ENCODE results near the gene VGLL1. TPM values are rescaled to one million over a fixed set of nuclear protein-coding genes. Genes with fewer than 3 reads are reported as not detected.

VGLL1 gene
- polyA plus RNA-seq, 1 of the 3 experiments (the other 2 are of a cell fraction) = not detected

DNA sequence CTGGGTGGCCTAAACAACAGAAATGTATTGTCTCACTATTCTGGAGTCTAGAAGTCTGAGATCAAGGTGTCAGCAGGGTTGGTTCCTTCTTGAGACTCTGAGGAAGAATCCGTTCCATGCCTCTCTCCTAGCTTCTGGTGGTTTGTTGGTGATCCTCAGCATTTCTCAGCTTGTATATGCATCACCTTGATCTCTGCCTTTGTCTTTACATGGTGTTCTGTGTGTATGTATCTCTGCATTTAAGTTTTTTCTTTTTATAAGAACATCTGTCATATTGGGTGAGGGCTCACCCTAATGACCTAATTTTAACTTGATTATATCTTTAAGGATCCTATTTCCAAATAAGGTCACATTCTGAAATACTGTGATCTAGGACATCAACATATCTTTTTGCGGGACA is 65.3 kb downstream of the VGLL1 start:
- H3K79me2 ChIP-seq (ENCODE audit: insufficient read depth) = no peaks in the 10 kb centered on the region
- WGBS (ENCODE audit: low lambda C conversion rate) = 22% methylated on average over 2 of the region's 2 CpGs
- no peaks in the 10 kb centered on the region for H4K20me1 ChIP-seq (ENCODE audit: insufficient read depth)
- H3K27ac ChIP-seq (ENCODE audit: low read depth in 2 of 2, low read length in 1 of 2) = no peak overlapping the region
- no peak overlapping the region for H3K4me3 ChIP-seq (ENCODE audit: low read depth in 2 of 2, low read length in 1 of 2)
- no peaks in the 10 kb centered on the region for H3K4me1 ChIP-seq (ENCODE audit: control insufficient read depth in 1 of 2, insufficient read depth in 2 of 2, low read depth in 1 of 2, low read length in 1 of 2)
- ChIA-PET POLR2A (no interaction called here), CTCF (interaction anchor here (1.0 kb wide), 1 partner anchor 19 kb away, joined by 3 read pairs; no protein-coding TSS in a partner anchor)
- H3K36me3 ChIP-seq (replicated peaks in 1 of 2; ENCODE audit: control insufficient read depth in 1 of 2, insufficient read depth in 2 of 2, low read length in 1 of 2) = no peaks in the 10 kb centered on the region
- no peak overlapping the region for H2AFZ ChIP-seq (ENCODE audit: low read depth)
- no peaks in the 10 kb centered on the region for H3F3A ChIP-seq (replicated peaks; ENCODE audit: insufficient read depth)
- TF ChIP-seq NFIC (IDR thresholded peaks at IDR 0.05; ENCODE audit: borderline replicate concordance) (no peak), RCOR1 (IDR thresholded peaks at IDR 0.05; ENCODE audit: low read length) (no peak), RAD21 (IDR thresholded peaks at IDR 0.05; ENCODE audit: low read length) (no peak), SMC3 (IDR thresholded peaks at IDR 0.05; ENCODE audit: low read depth, low read length) (no peak), MEF2A (IDR thresholded peaks at IDR 0.05; ENCODE audit: borderline replicate concordance, low read depth) (no peak), JUND (IDR thresholded peaks at IDR 0.05) (no peak), RFX5 (IDR thresholded peaks at IDR 0.05; ENCODE audit: low read length) (no peak), GABPA (IDR thresholded peaks at IDR 0.05; ENCODE audit: low read depth) (no peak), YY1 (IDR thresholded peaks at IDR 0.05; ENCODE audit: low read depth) (no peak), TAF1 (IDR thresholded peaks at IDR 0.05; ENCODE audit: borderline replicate concordance, low read depth, low read length) (no peak), FOSL2 (IDR thresholded peaks at IDR 0.05; ENCODE audit: borderline replicate concordance, low read depth) (no peak)
- TF ChIP-seq, protein P1, sequence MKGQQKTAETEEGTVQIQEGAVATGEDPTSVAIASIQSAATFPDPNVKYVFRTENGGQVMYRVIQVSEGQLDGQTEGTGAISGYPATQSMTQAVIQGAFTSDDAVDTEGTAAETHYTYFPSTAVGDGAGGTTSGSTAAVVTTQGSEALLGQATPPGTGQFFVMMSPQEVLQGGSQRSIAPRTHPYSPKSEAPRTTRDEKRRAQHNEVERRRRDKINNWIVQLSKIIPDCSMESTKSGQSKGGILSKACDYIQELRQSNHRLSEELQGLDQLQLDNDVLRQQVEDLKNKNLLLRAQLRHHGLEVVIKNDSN (IDR thresholded peaks at IDR 0.05; ENCODE audit: borderline replicate concordance, low read depth) = no peak
- TF ChIP-seq, protein P2, sequence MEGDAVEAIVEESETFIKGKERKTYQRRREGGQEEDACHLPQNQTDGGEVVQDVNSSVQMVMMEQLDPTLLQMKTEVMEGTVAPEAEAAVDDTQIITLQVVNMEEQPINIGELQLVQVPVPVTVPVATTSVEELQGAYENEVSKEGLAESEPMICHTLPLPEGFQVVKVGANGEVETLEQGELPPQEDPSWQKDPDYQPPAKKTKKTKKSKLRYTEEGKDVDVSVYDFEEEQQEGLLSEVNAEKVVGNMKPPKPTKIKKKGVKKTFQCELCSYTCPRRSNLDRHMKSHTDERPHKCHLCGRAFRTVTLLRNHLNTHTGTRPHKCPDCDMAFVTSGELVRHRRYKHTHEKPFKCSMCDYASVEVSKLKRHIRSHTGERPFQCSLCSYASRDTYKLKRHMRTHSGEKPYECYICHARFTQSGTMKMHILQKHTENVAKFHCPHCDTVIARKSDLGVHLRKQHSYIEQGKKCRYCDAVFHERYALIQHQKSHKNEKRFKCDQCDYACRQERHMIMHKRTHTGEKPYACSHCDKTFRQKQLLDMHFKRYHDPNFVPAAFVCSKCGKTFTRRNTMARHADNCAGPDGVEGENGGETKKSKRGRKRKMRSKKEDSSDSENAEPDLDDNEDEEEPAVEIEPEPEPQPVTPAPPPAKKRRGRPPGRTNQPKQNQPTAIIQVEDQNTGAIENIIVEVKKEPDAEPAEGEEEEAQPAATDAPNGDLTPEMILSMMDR (IDR thresholded peaks at IDR 0.05) = no peak
- no peak overlapping the region for H3K9ac ChIP-seq
- DNase-seq = no peak
- H3K9me2 ChIP-seq = no peaks in the 10 kb centered on the region
- no peaks in the 10 kb centered on the region; the same call in 1 of the 2 replicates for H3K27me3 ChIP-seq (ENCODE audit: insufficient read depth)
- no peaks in the 10 kb centered on the region for H3K9me3 ChIP-seq
- H3K4me2 ChIP-seq = no peak overlapping the region

DNA sequence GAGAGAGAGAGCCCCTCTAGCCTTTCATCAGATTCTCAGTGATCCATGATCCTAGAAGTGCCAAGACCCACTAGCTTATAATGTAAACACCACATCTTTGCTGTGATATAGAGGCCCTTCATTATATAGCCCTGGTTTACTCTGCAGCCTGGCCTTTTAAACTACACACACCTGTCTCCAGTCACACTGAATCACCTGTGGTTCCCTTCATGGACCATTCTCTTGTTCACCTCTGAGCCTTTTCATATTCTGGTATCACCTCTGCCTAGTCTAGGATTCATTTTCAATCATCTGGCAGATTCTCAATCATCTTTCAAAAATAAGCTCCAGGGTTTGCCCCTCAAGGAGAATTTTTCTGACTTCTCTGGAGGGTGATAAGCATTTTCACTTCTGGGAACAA is 65.9 kb downstream of the VGLL1 start:
- DNase-seq = no peak
- Histone ChIP-seq H3K4me1 (ENCODE audit: control insufficient read depth in 1 of 2, insufficient read depth in 2 of 2, low read depth in 1 of 2, low read length in 1 of 2) (no peaks in the 10 kb centered on the region), H3K36me3 (replicated peaks in 1 of 2; ENCODE audit: control insufficient read depth in 1 of 2, insufficient read depth in 2 of 2, low read length in 1 of 2) (no peaks in the 10 kb centered on the region), H3K9me3 (no peaks in the 10 kb centered on the region), H3K4me3 (ENCODE audit: low read depth in 2 of 2, low read length in 1 of 2) (no peak overlapping the region), H2AFZ (ENCODE audit: low read depth) (no peak overlapping the region), H3K4me2 (no peak overlapping the region), H3K27ac (ENCODE audit: low read depth in 2 of 2, low read length in 1 of 2) (no peak overlapping the region), H3K79me2 (ENCODE audit: insufficient read depth) (no peaks in the 10 kb centered on the region), H3K9me2 (no peaks in the 10 kb centered on the region), H4K20me1 (ENCODE audit: insufficient read depth) (no peaks in the 10 kb centered on the region), H3K9ac (no peak overlapping the region), H3K27me3 (ENCODE audit: insufficient read depth) (no peaks in the 10 kb centered on the region; the same call in 1 of the 2 replicates), H3F3A (replicated peaks; ENCODE audit: insufficient read depth) (no peaks in the 10 kb centered on the region)
- ChIA-PET POLR2A (no interaction called here), CTCF (interaction anchor here (0.5 to 1.0 kb wide), 2 partner anchors 20 to 98 kb away, joined by 3 read pairs; no protein-coding TSS in a partner anchor)
- TF ChIP-seq TAF1 (IDR thresholded peaks at IDR 0.05; ENCODE audit: borderline replicate concordance, low read depth, low read length) (no peak), YY1 (IDR thresholded peaks at IDR 0.05; ENCODE audit: low read depth) (no peak), EP300 (IDR thresholded peaks at IDR 0.05; ENCODE audit: borderline replicate concordance in 1 of 2, low read depth in 1 of 2, low read length in 1 of 2) (no peak), NFIC (IDR thresholded peaks at IDR 0.05; ENCODE audit: borderline replicate concordance) (no peak), TCF12 (IDR thresholded peaks at IDR 0.05) (no peak), SMC3 (IDR thresholded peaks at IDR 0.05; ENCODE audit: low read depth, low read length) (no peak), NRF1 (IDR thresholded peaks at IDR 0.05; ENCODE audit: low read depth, low read length) (no peak), TEAD4 (IDR thresholded peaks at IDR 0.05; ENCODE audit: borderline replicate concordance, insufficient read depth) (no peak), POLR2AphosphoS5 (IDR thresholded peaks at IDR 0.05; ENCODE audit: low read depth, low read length) (no peak), SIN3A (IDR thresholded peaks at IDR 0.05; ENCODE audit: borderline replicate concordance, low read depth, low read length) (no peak), EZH2phosphoT487 (IDR thresholded peaks at IDR 0.05; ENCODE audit: borderline replicate concordance, low read depth) (no peak), GATA2 (CRISPR knock-in tag; IDR thresholded peaks at IDR 0.05) (no peak), MXI1 (IDR thresholded peaks at IDR 0.05; ENCODE audit: low read depth, low read length) (no peak), MEF2A (IDR thresholded peaks at IDR 0.05; ENCODE audit: borderline replicate concordance, low read depth) (no peak), RCOR1 (IDR thresholded peaks at IDR 0.05; ENCODE audit: low read length) (no peak), RFX5 (IDR thresholded peaks at IDR 0.05; ENCODE audit: low read length) (no peak)
- TF ChIP-seq, protein P2 (IDR thresholded peaks at IDR 0.05) = no peak
- TF ChIP-seq, protein P3, sequence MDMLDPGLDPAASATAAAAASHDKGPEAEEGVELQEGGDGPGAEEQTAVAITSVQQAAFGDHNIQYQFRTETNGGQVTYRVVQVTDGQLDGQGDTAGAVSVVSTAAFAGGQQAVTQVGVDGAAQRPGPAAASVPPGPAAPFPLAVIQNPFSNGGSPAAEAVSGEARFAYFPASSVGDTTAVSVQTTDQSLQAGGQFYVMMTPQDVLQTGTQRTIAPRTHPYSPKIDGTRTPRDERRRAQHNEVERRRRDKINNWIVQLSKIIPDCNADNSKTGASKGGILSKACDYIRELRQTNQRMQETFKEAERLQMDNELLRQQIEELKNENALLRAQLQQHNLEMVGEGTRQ (IDR thresholded peaks at IDR 0.05; ENCODE audit: borderline replicate concordance, low read depth, low read length) = no peak
